Transverse colon (tissue), 3 donors: ENCODE results near the gene SPINT4.

ENCODE experiments used
- EP300 ChIP-seq: sonication (generic); formaldehyde crosslinking; IDR thresholded peaks from one replicate; pipeline ENCODE4 v1.6.1; 2017; ENCODE audit warnings: antibody characterized with exemption, low read depth
- POLR2A ChIP-seq: fragments of 450-650 bp; IDR thresholded peaks from one replicate; pipeline ENCODE4 v1.6.1; 2016; ENCODE audit warnings: antibody characterized with exemption, mild to moderate bottlenecking, moderate library complexity
- TF ChIP-seq, protein P1 (sequence below), 5 experiments: fragments of 200-600 bp in 3 of 5; fragments of 450-650 bp in 2 of 5; sonication (generic) in 3 of 5; IDR thresholded peaks; 1 replicate in 2 of 5; 2 replicates in 3 of 5; pipeline ENCODE4 v1.5.1; 2016 to 2017; ENCODE audit warnings: antibody characterized with exemption in 5 of 5, inconsistent platforms in 3 of 5, mild to moderate bottlenecking in 2 of 5, moderate library complexity in 1 of 5

DNA sequence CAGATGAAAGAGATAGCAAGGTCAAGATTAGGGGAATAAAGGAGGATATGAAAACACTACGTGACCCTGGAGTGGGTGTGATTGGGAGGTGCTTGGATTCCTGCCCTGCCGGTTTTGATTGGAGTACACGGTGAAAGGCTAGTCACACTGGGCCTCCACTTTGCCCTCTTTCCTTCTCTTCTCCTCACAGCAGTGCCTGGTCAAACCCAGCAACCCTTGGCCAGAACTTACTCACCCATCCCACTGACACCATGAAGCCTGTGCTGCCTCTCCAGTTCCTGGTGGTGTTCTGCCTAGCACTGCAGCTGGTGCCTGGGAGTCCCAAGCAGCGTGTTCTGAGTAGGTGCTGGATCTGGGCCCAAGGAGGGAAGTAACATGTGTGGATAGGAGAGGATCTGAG lies 20.3 kb upstream of the SPINT4 start, which contains the start of gene WFDC13:
- TF ChIP-seq, protein P1, sequence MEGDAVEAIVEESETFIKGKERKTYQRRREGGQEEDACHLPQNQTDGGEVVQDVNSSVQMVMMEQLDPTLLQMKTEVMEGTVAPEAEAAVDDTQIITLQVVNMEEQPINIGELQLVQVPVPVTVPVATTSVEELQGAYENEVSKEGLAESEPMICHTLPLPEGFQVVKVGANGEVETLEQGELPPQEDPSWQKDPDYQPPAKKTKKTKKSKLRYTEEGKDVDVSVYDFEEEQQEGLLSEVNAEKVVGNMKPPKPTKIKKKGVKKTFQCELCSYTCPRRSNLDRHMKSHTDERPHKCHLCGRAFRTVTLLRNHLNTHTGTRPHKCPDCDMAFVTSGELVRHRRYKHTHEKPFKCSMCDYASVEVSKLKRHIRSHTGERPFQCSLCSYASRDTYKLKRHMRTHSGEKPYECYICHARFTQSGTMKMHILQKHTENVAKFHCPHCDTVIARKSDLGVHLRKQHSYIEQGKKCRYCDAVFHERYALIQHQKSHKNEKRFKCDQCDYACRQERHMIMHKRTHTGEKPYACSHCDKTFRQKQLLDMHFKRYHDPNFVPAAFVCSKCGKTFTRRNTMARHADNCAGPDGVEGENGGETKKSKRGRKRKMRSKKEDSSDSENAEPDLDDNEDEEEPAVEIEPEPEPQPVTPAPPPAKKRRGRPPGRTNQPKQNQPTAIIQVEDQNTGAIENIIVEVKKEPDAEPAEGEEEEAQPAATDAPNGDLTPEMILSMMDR (IDR thresholded peaks at IDR 0.05) = no peak
- no peak for TF ChIP-seq EP300
- TF ChIP-seq POLR2A = no peak
